Loucy (cell line): ENCODE measurements around the gene LOXHD1.

Experiments
- H2AFZ ChIP-seq: fragments of 200-600 bp; sonication (generic); 2 replicates; pipeline ENCODE4 v1.6.0; 2016; ENCODE audit warnings: antibody characterized with exemption, mild to moderate bottlenecking, low read length, moderate library complexity
- H3F3A ChIP-seq: fragments of 200-600 bp; 2 replicates; pipeline ENCODE4 v1.6.0; 2016; ENCODE audit warnings: antibody characterized with exemption, low read depth, mild to moderate bottlenecking
- H3K27me3 ChIP-seq: fragments of 200-600 bp; sonication (generic); 2 replicates; pipeline ENCODE4 v1.6.1; 2014; ENCODE audit warnings: low read length, mild to moderate bottlenecking; ENCODE audit not compliant: insufficient read depth, poor library complexity, severe bottlenecking
- H3K36me3 ChIP-seq: fragments of 200-600 bp; sonication (generic); 2 replicates; pipeline ENCODE4 v1.6.1; 2016; ENCODE audit warnings: low read length; ENCODE audit not compliant: insufficient read depth
- H3K4me1 ChIP-seq: fragments of 200-600 bp; sonication (generic); 2 replicates; pipeline ENCODE4 v1.5.1; 2014; ENCODE audit warnings: low read length, mild to moderate bottlenecking; ENCODE audit not compliant: insufficient read depth, poor library complexity, severe bottlenecking
- H3K4me2 ChIP-seq: fragments of 200-600 bp; sonication (generic); 2 replicates; pipeline ENCODE4 v1.6.0; 2014; ENCODE audit warnings: antibody characterized with exemption, low read length, low read depth, mild to moderate bottlenecking; ENCODE audit not compliant: poor library complexity, severe bottlenecking
- H3K4me3 ChIP-seq: fragments of 200-600 bp; sonication (generic); 2 replicates; pipeline ENCODE4 v1.5.1; 2014; ENCODE audit warnings: low read length, mild to moderate bottlenecking, mixed read lengths; ENCODE audit not compliant: poor library complexity, severe bottlenecking
- H3K79me2 ChIP-seq: fragments of 200-600 bp; sonication (generic); 2 replicates; pipeline ENCODE4 v1.6.1; 2014; ENCODE audit warnings: low read length; ENCODE audit not compliant: insufficient read depth
- H3K9ac ChIP-seq: fragments of 200-600 bp; sonication (generic); 2 replicates; pipeline ENCODE4 v1.6.0; 2014; ENCODE audit warnings: mild to moderate bottlenecking, low read depth, low read length, moderate library complexity; ENCODE audit not compliant: poor library complexity, severe bottlenecking
- H3K9me2 ChIP-seq: fragments of 200-600 bp; sonication (generic); replicated peaks from 2 replicates; pipeline ENCODE4 v1.6.1; 2016; ENCODE audit warnings: low read depth, low read length, mixed read lengths
- H3K9me3 ChIP-seq: fragments of 200-600 bp; sonication (generic); 2 replicates; pipeline ENCODE4 v1.6.1; 2014; ENCODE audit warnings: mild to moderate bottlenecking, antibody characterized with exemption, low read length, low read depth; ENCODE audit not compliant: insufficient read depth
- H4K20me1 ChIP-seq: fragments of 200-600 bp; sonication (generic); 2 replicates; pipeline ENCODE4 v1.6.0; 2014; ENCODE audit warnings: antibody characterized with exemption, low read length, mild to moderate bottlenecking; ENCODE audit not compliant: insufficient read depth, poor library complexity, severe bottlenecking
- EZH2phosphoT487 ChIP-seq: fragments of 200-600 bp; IDR thresholded peaks from 2 replicates; pipeline ENCODE4 v1.6.1; 2018; ENCODE audit warnings: antibody characterized with exemption, mild to moderate bottlenecking, moderate library complexity, borderline replicate concordance
- TF ChIP-seq, protein P1 (sequence below): fragments of 200-600 bp; sonication (generic); conservative IDR thresholded peaks from 2 replicates; pipeline ENCODE4 v1.5.1; 2014; ENCODE audit warnings: mild to moderate bottlenecking, antibody characterized with exemption, low read length

Gene LOXHD1

DNA sequence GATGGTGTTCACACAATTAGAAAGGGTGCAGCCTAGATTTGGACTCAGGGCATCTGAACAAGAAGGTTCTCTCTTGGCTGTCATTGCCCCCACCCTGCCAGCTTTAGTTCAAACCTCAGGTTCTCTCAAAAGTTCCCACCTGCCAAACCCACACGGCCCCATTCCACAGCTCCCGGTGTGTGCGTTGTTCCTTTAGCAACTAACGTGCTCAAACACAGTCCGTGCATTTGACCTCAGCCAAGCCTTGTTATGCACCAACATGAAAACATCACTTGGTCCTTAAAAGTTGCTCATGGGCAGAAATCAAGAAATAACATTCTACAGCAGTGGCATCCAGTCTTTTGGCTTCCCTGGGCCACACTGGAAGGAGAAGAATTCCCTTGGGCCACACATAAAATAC lies 32.0 kb downstream of the LOXHD1 start:
- Histone ChIP-seq H3K36me3 (no peaks in the 10 kb centered on the region), H3K9me3 (no peaks in the 10 kb centered on the region), H4K20me1 (no peaks in the 10 kb centered on the region), H3F3A (no peaks in the 10 kb centered on the region), H3K4me1 (peaks cover 3% of the 10 kb centered on the region), H3K9me2 (no peaks in the 10 kb centered on the region), H3K79me2 (no peaks in the 10 kb centered on the region), H3K4me2 (no peak overlapping the region), H3K27me3 (no peaks in the 10 kb centered on the region), H3K9ac (no peak overlapping the region), H3K4me3 (no peak overlapping the region), H2AFZ (no peak overlapping the region)
- no peak for TF ChIP-seq EZH2phosphoT487
- TF ChIP-seq, protein P1, sequence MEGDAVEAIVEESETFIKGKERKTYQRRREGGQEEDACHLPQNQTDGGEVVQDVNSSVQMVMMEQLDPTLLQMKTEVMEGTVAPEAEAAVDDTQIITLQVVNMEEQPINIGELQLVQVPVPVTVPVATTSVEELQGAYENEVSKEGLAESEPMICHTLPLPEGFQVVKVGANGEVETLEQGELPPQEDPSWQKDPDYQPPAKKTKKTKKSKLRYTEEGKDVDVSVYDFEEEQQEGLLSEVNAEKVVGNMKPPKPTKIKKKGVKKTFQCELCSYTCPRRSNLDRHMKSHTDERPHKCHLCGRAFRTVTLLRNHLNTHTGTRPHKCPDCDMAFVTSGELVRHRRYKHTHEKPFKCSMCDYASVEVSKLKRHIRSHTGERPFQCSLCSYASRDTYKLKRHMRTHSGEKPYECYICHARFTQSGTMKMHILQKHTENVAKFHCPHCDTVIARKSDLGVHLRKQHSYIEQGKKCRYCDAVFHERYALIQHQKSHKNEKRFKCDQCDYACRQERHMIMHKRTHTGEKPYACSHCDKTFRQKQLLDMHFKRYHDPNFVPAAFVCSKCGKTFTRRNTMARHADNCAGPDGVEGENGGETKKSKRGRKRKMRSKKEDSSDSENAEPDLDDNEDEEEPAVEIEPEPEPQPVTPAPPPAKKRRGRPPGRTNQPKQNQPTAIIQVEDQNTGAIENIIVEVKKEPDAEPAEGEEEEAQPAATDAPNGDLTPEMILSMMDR = no peak

DNA sequence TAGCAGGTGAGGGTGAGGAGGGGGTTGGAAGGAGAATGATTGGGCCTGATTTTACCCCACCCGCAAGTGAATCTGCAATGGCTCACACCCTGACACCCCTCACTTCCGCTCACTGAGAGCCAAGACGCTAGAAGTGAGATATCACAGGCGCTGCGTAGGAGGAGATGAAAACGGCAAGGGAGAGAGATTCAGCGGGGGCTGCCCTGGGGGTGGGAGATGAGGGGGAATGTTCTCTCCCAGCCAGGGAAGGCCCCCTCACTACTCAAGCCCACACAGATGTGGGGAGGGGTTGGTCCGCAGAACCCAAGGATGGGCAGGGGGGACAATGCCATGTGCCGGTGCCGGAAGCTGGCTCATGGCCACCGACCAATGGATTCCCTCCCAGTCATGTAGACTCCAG lies 32.9 kb downstream of the LOXHD1 start:
- no peaks in the 10 kb centered on the region for H3K36me3 ChIP-seq
- no peaks in the 10 kb centered on the region for H3K9me3 ChIP-seq
- no peaks in the 10 kb centered on the region for H3K27me3 ChIP-seq
- no peaks in the 10 kb centered on the region for H3K9me2 ChIP-seq
- H3K79me2 ChIP-seq = no peaks in the 10 kb centered on the region
- no peak overlapping the region for H2AFZ ChIP-seq
- TF ChIP-seq EZH2phosphoT487 = no peak
- TF ChIP-seq, protein P1 = no peak
- no peaks in the 10 kb centered on the region for H3F3A ChIP-seq
- peak overlapping the region; percentile 30 for H3K9ac ChIP-seq
- no peaks in the 10 kb centered on the region for H4K20me1 ChIP-seq
- H3K4me2 ChIP-seq = no peak overlapping the region
- no peaks in the 10 kb centered on the region for H3K4me1 ChIP-seq
- no peak overlapping the region for H3K4me3 ChIP-seq

DNA sequence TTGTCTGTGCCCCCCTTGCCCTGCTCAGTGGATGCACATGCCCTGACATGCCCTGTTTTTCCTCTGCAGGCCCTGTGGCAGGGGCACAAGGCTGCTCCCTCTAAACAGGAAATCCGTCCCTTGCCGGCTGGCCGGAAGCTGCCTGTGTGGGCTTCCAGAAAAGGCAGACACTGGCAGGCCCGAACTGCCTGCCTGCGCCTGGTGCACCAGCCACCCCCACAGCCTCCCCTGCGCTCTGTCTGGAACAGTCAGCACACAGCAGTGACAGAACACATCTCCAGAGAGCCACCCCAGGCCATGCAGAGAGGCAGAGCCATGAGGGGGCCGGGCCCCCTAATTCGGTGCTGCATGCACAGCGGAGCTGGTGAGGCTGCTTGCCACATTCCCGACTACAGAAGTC lies 33.5 kb downstream of the LOXHD1 start:
- peak overlapping the region; percentile 30 for H3K9ac ChIP-seq
- no peak overlapping the region for H3K4me2 ChIP-seq
- no peaks in the 10 kb centered on the region for H3K79me2 ChIP-seq
- no peaks in the 10 kb centered on the region for H3K27me3 ChIP-seq
- H4K20me1 ChIP-seq = no peaks in the 10 kb centered on the region
- no peaks in the 10 kb centered on the region for H3K4me1 ChIP-seq
- H3K9me3 ChIP-seq = no peaks in the 10 kb centered on the region
- H3K9me2 ChIP-seq = no peaks in the 10 kb centered on the region
- no peak overlapping the region for H3K4me3 ChIP-seq
- TF ChIP-seq, protein P1 = no peak
- TF ChIP-seq EZH2phosphoT487 = no peak
- no peak overlapping the region for H2AFZ ChIP-seq
- no peaks in the 10 kb centered on the region for H3K36me3 ChIP-seq
- H3F3A ChIP-seq = no peaks in the 10 kb centered on the region
